Caki2 (cell line): Measurements from ENCODE around the gene PROZ. TPM values are rescaled to one million over a fixed set of nuclear protein-coding genes. Genes with fewer than 3 reads are reported as not detected.

Experiments
- DNase-seq: peaks from one replicate; pipeline ENCODE4 v3.0.0-alpha.2; 2015; ENCODE audit warnings: low read depth
- in situ Hi-C: cut with HindIII; loops from 2 replicates; pipeline ENCODE4 v1.10.0; 2016; ENCODE audit warnings: low sequenced_read_pairs, low pct_unique_long_range_greater_than_20kb, mixed read lengths
- total RNA-seq: library from RNA; depleted of rRNA; stranded (reverse); fragments of >200 nt; shearing (Covaris generic); gene quantifications from 2 replicates; pipeline ENCODE4 v1.2.3, GENCODE V29; 2014; ENCODE audit warnings: low replicate concordance

PROZ gene
- total RNA-seq, 1 experiment from 2014 or later = not detected

GRCh38 chr13:113118261-113119021 is 40.0 kb upstream of the PROZ start:
- no peak for DNase-seq
- in situ Hi-C loops = no loop called here

GRCh38 chr13:113119166-113119821 is 39.2 kb upstream of the PROZ start:
- DNase-seq = no peak
- in situ Hi-C loops = no loop called here

GRCh38 chr13:113119822-113120189 is 38.6 kb upstream of the PROZ start:
- no peak for DNase-seq
- in situ Hi-C loops = no loop called here

GRCh38 chr13:113120300-113121182 is 37.9 kb upstream of the PROZ start:
- in situ Hi-C loops = no loop called here
- DNase-seq = no peak

- in situ Hi-C loops = no loop called here
- no peak for DNase-seq
Measured at GRCh38 chr13:113121183-113121927, 37.1 kb upstream of the PROZ start.

GRCh38 chr13:113121928-113122471 is 36.4 kb upstream of the PROZ start:
- DNase-seq = no peak
- in situ Hi-C loops = no loop called here

GRCh38 chr13:113122550-113123225 is 35.8 kb upstream of the PROZ start, which contains the start of gene F10:
TSS of gene F10 (plus strand) at chr13:113122799. CDS start at chr13:113122856, 57 bp downstream.
- no peak for DNase-seq
- in situ Hi-C loops = no loop called here

- in situ Hi-C loops = no loop called here
- DNase-seq = no peak
Measured at GRCh38 chr13:113123226-113124201, 34.9 kb upstream of the PROZ start.

- in situ Hi-C loops = no loop called here
- no peak for DNase-seq
Measured at GRCh38 chr13:113124211-113124970, 34.1 kb upstream of the PROZ start.

GRCh38 chr13:113125506-113126264 is 32.8 kb upstream of the PROZ start:
- no peak for DNase-seq
- in situ Hi-C loops = no loop called here

- in situ Hi-C loops = no loop called here
- no peak for DNase-seq
Measured at GRCh38 chr13:113126265-113127150, 31.9 kb upstream of the PROZ start.

- in situ Hi-C loops = no loop called here
Measured at GRCh38 chr13:113129480-113129879, 29.0 kb upstream of the PROZ start.

GRCh38 chr13:113129921-113130750 is 28.3 kb upstream of the PROZ start:
- in situ Hi-C loops = no loop called here
- DNase-seq = no peak

More at GRCh38 chr13:113129480-113129879, 29.0 kb upstream of the PROZ start:
- no peak for DNase-seq
